Measurements from ENCODE around the gene TARS1. TPM values are rescaled to one million over a fixed set of nuclear protein-coding genes. Genes with fewer than 3 reads are reported as not detected.

TARS1 gene
- total and polyA plus RNA-seq, 2 of the 8 experiments (the other 6 are each of a cell fraction or from before 2014, with no cell fraction given), result 94.4 to 445 TPM

GRCh38 chr5:33509036-33509435 lies 68.3 kb downstream of the TARS1 start:
- Histone ChIP-seq H3K79me2 (ENCODE audit: control insufficient read depth in 1 of 2, insufficient read depth in 2 of 2, low read length in 2 of 2) (no peaks in the 10 kb centered on the region), H3K14ac (ENCODE audit: insufficient read length) (no peak overlapping the region), H3K36me3 (ENCODE audit: control insufficient read depth in 2 of 4, insufficient read depth in 4 of 4, low read length in 3 of 4) (no peaks in the 10 kb centered on the region), H3K56ac (replicated peaks; ENCODE audit: insufficient read length, low read depth, low read length) (no peak overlapping the region), H4K8ac (ENCODE audit: extremely low read depth, insufficient read depth, low read length) (no peak overlapping the region), H2BK15ac (ENCODE audit: low read length) (no peak overlapping the region), H4K5ac (ENCODE audit: insufficient read length, low read depth, low read length) (no peak overlapping the region), H3K23me2 (ENCODE audit: low read depth, low read length) (no peaks in the 10 kb centered on the region; the same call in 1 of the 2 replicates), H4K20me1 (replicated peaks in 1 of 2; ENCODE audit: control insufficient read depth in 1 of 2, insufficient read depth in 2 of 2, low read length in 2 of 2) (no peaks in the 10 kb centered on the region), H3K4ac (replicated peaks; ENCODE audit: insufficient read length, low read depth, low read length) (no peak overlapping the region), H2BK12ac (ENCODE audit: low read depth, low read length) (no peak overlapping the region), H3K9ac (replicated peaks in 1 of 4; ENCODE audit: extremely low read depth in 1 of 4, low read depth in 3 of 4, low read length in 3 of 4) (no peak overlapping the region), H2AK5ac (ENCODE audit: low read depth, low read length) (no peak overlapping the region), H3K18ac (ENCODE audit: extremely low read depth, low read length) (no peak overlapping the region), H2BK5ac (ENCODE audit: low read depth, low read length) (no peak overlapping the region), H3K23ac (ENCODE audit: insufficient read length) (no peak overlapping the region), H2BK20ac (ENCODE audit: low read length) (no peak overlapping the region), H4K91ac (replicated peaks; ENCODE audit: insufficient read length, low read length) (no peak overlapping the region), H3K27ac (ENCODE audit: low read depth, low read length) (no peak overlapping the region), H3K4me3 (ENCODE audit: extremely low read depth in 1 of 4, insufficient read depth in 2 of 4, low read depth in 3 of 4, low read length in 4 of 4) (no peak overlapping the region), H3K4me2 (ENCODE audit: insufficient read depth in 1 of 2, low read depth in 2 of 2, low read length in 2 of 2) (no peak overlapping the region), H3K27me3 (replicated peaks in 1 of 4; ENCODE audit: control insufficient read depth in 3 of 4, extremely low read depth in 1 of 4, insufficient read depth in 3 of 4, low read length in 3 of 4) (no peaks in the 10 kb centered on the region), H3K4me1 (replicated peaks in 1 of 4; ENCODE audit: control insufficient read depth in 3 of 4, insufficient read depth in 4 of 4, low read length in 3 of 4) (no peaks in the 10 kb centered on the region), H3K9me3 (ENCODE audit: insufficient read depth in 2 of 2, low read depth in 1 of 2, low read length in 1 of 2) (no peaks in the 10 kb centered on the region), H3K79me1 (ENCODE audit: low read depth, low read length) (no peaks in the 10 kb centered on the region), H2AFZ (ENCODE audit: low read length) (no peak overlapping the region), H2BK120ac (replicated peaks; ENCODE audit: low read depth, low read length) (no peak overlapping the region)
- ChIA-PET POLR2A (ENCODE audit: partially characterized antibody) (no interaction called here), CTCF (ENCODE audit: partially characterized antibody) (interaction anchor here (0.7 kb wide), 2 partner anchors 332 to 461 kb away, joined by 3 read pairs; no protein-coding TSS in a partner anchor)
- DNase-seq (ENCODE audit: low read depth in 1 of 2, low spot score in 2 of 2) (no peak), FAIRE-seq (no peak)
- 97% methylated on average over 3 of the region's 3 CpGs; no CpG with 5 or more reads in 1 of the 2 experiments for WGBS, 2 experiments (ENCODE audit: extremely low coverage in 1 of 2, insufficient coverage in 1 of 2, insufficient read length in 1 of 2, insufficient replicate concordance in 2 of 2, low coverage in 1 of 2, low lambda C conversion rate in 2 of 2, missing lambda C conversion rate in 1 of 2)
- no peak for TF ChIP-seq NANOG (IDR thresholded peaks at IDR 0.05; ENCODE audit: insufficient read depth, low read depth, low read length, poor library complexity, severe bottlenecking)
- TF ChIP-seq SIRT6 (IDR thresholded peaks at IDR 0.05; ENCODE audit: low read length), result no peak
- TF ChIP-seq SAP30 (IDR thresholded peaks at IDR 0.05; ENCODE audit: insufficient read depth, insufficient replicate concordance, low read length), result no peak
- TF ChIP-seq POLR2AphosphoS5 (IDR thresholded peaks at IDR 0.05; ENCODE audit: low read depth, low read length), result no peak
- TF ChIP-seq SUZ12 (IDR thresholded peaks at IDR 0.05; ENCODE audit: low read length), result no peak
- TF ChIP-seq ATF3 (IDR thresholded peaks at IDR 0.05; ENCODE audit: insufficient read depth, low read depth, low read length), result no peak
- no peak for TF ChIP-seq CBX5 (IDR thresholded peaks at IDR 0.05; ENCODE audit: low read depth, low read length)
- no peak for TF ChIP-seq RAD21 (IDR thresholded peaks at IDR 0.05 in 1 of 2, conservative IDR thresholded peaks at IDR 0.05 in 1 of 2; ENCODE audit: low read depth in 2 of 2, low read length in 2 of 2)
- no peak for TF ChIP-seq SP1 (IDR thresholded peaks at IDR 0.05; ENCODE audit: low read depth, low read length)
- TF ChIP-seq SIX5 (IDR thresholded peaks at IDR 0.05; ENCODE audit: low read depth, low read length), result no peak
- no peak for TF ChIP-seq HDAC6 (IDR thresholded peaks at IDR 0.05; ENCODE audit: low read depth, low read length)
- TF ChIP-seq EGR1 (IDR thresholded peaks at IDR 0.05; ENCODE audit: borderline replicate concordance, low read depth, low read length), result no peak
- TF ChIP-seq RFX5 (IDR thresholded peaks at IDR 0.05; ENCODE audit: borderline replicate concordance, low read depth, low read length), result no peak
- TF ChIP-seq MAX (IDR thresholded peaks at IDR 0.05), result no peak
